A673 (cell line): Measurements from ENCODE around the gene RPIA. TPM values are rescaled to one million over a fixed set of nuclear protein-coding genes. Genes with fewer than 3 reads are reported as not detected.
"Not testable (repeated sequence)": the region's sequence is repeated elsewhere in the genome, so short reads cannot be mapped to it uniquely, and the experiment has no call there.

Experiments used
- BruUV-seq: library from RNA; stranded (reverse); fragments of 400-500 nt; replicated peaks from 2 replicates; lab custom pipeline; 2021; lab: Mats Ljungman, UMichigan
- CTCF ChIA-PET: fragments of 300-600 bp; sonication (Branson Sonifier 250); formaldehyde crosslinking; loops from one replicate; lab custom pipeline; 2022; ENCODE audit warnings: antibody characterized with exemption; lab: Charles Lee
- POLR2A ChIA-PET: fragments of 300-600 bp; sonication (Branson Sonifier 250); formaldehyde crosslinking; loops from one replicate; lab custom pipeline; 2022; ENCODE audit warnings: antibody characterized with exemption; ENCODE audit not compliant: low non-redundant PET; lab: Charles Lee
- DNase-seq: peaks from one replicate; pipeline ENCODE4 v3.0.0-alpha.2; 2015; ENCODE audit warnings: low spot score
- H3K27ac ChIP-seq: fragments of 200-600 bp; sonication (generic); 2 replicates; pipeline ENCODE4 v1.5.1; 2016; ENCODE audit warnings: mixed run types, low read depth, mild to moderate bottlenecking, mixed read lengths, antibody characterized with exemption, low read length; ENCODE audit not compliant: poor library complexity, severe bottlenecking
- H3K27me3 ChIP-seq: fragments of 200-600 bp; sonication (generic); replicated peaks from 2 replicates; pipeline ENCODE4 v1.6.1; 2017; ENCODE audit warnings: mixed run types, low read depth, mild to moderate bottlenecking, mixed read lengths, antibody characterized with exemption, low read length; ENCODE audit not compliant: insufficient read depth, poor library complexity
- H3K36me3 ChIP-seq: fragments of 200-600 bp; sonication (generic); 2 replicates; pipeline ENCODE4 v1.6.1; 2016; ENCODE audit warnings: mixed run types, mild to moderate bottlenecking, mixed read lengths, antibody characterized with exemption, low read length; ENCODE audit not compliant: insufficient read depth, poor library complexity, severe bottlenecking
- H3K4me1 ChIP-seq: fragments of 200-600 bp; sonication (generic); 2 replicates; pipeline ENCODE4 v1.6.1; 2017; ENCODE audit warnings: mixed run types, mild to moderate bottlenecking, mixed read lengths, antibody characterized with exemption, low read length; ENCODE audit not compliant: insufficient read depth, poor library complexity, severe bottlenecking
- H3K4me3 ChIP-seq: fragments of 200-600 bp; sonication (generic); 2 replicates; pipeline ENCODE4 v1.5.1; 2016; ENCODE audit warnings: low read depth, mixed run types, mild to moderate bottlenecking, mixed read lengths, low read length; ENCODE audit not compliant: poor library complexity, severe bottlenecking
- H3K9me3 ChIP-seq: fragments of 200-600 bp; sonication (generic); 2 replicates; pipeline ENCODE4 v1.6.1; 2016; ENCODE audit warnings: mixed run types, low read depth, mild to moderate bottlenecking, mixed read lengths, antibody characterized with exemption, low read length; ENCODE audit not compliant: poor library complexity, severe bottlenecking
- CTCF ChIP-seq: fragments of 300-800, 200-600 bp; sonication (generic); conservative IDR thresholded peaks from 2 replicates; pipeline ENCODE4 v1.5.1; 2017; ENCODE audit warnings: low read depth, mild to moderate bottlenecking, antibody characterized with exemption, low read length, moderate library complexity, mixed read lengths
- EZH2 ChIP-seq: fragments of 200-600 bp; sonication (generic); IDR thresholded peaks from 2 replicates; pipeline ENCODE4 v1.6.1; 2017; ENCODE audit warnings: borderline replicate concordance, low read depth, mild to moderate bottlenecking, mixed read lengths, antibody characterized with exemption, low read length; ENCODE audit not compliant: poor library complexity, severe bottlenecking
- intact Hi-C: fragments of 100-400 bp; cut with micrococcal nuclease; formaldehyde crosslinking; loops from one replicate; pipeline ENCODE4 v1.10.0; 2022; ENCODE audit not compliant: unreplicated experiment
- total RNA-seq: library from RNA; stranded (reverse); gene quantifications from 2 replicates; pipeline ENCODE4 v1.2.3, GENCODE V29; 2021

The RPIA gene
- total RNA-seq, 1 experiment from 2014 or later: 28.6 TPM

- POLR2A ChIA-PET: no interaction called here
- no peak for TF ChIP-seq CTCF
- H3K4me1 ChIP-seq: no peaks in the 10 kb centered on the region
- peaks cover 17% of the 10 kb centered on the region for H3K27me3 ChIP-seq
- no peaks in the 10 kb centered on the region for H3K36me3 ChIP-seq
- no peaks in the 10 kb centered on the region for H3K9me3 ChIP-seq
- peak overlapping the region; percentile 37 for H3K4me3 ChIP-seq
- intact Hi-C loops: no loop called here
- no peak overlapping the region for H3K27ac ChIP-seq
- CTCF ChIA-PET: no interaction called here
- BruUV-seq: no TSS peak
- peak; percentile 67 for DNase-seq
These were observed 73.8 kb downstream of the RPIA start for GRCh38 chr2:88765154-88765888.

GRCh38 chr2:88765889-88766481 is 74.5 kb downstream of the RPIA start:
- H3K9me3 ChIP-seq, POLR2A ChIA-PET, intact Hi-C loops, BruUV-seq, H3K27ac ChIP-seq, CTCF ChIA-PET, H3K36me3 ChIP-seq, H3K4me1 ChIP-seq, DNase-seq: not testable (repeated sequence)
- Histone ChIP-seq H3K4me3 (peak overlapping the region; percentile 37), H3K27me3 (peaks cover 17% of the 10 kb centered on the region)

GRCh38 chr2:88770016-88770415 is 78.5 kb downstream of the RPIA start:
- no peak for DNase-seq
- TF ChIP-seq EZH2 (no peak), CTCF (no peak)
- Histone ChIP-seq H3K4me1 (no peaks in the 10 kb centered on the region), H3K36me3 (no peaks in the 10 kb centered on the region), H3K27ac (no peak overlapping the region), H3K27me3 (peaks cover 13% of the 10 kb centered on the region), H3K9me3 (peaks cover 8% of the 10 kb centered on the region), H3K4me3 (no peak overlapping the region)
- intact Hi-C loops: no loop called here
- ChIA-PET CTCF (interaction anchor here (0.8 kb wide), 1 partner anchor 98 kb away, joined by 3 read pairs; no protein-coding TSS in a partner anchor), POLR2A (no interaction called here)
- no TSS peak for BruUV-seq

GRCh38 chr2:88773233-88774028 is 82.0 kb downstream of the RPIA start:
- H3K9me3 ChIP-seq, H3K36me3 ChIP-seq, CTCF ChIA-PET, BruUV-seq, H3K4me3 ChIP-seq, POLR2A ChIA-PET, H3K27me3 ChIP-seq, H3K27ac ChIP-seq, DNase-seq, intact Hi-C loops, H3K4me1 ChIP-seq: not testable (repeated sequence)

- CTCF ChIA-PET, POLR2A ChIA-PET, H3K27ac ChIP-seq, H3K4me3 ChIP-seq, H3K27me3 ChIP-seq, H3K4me1 ChIP-seq, H3K9me3 ChIP-seq, H3K36me3 ChIP-seq, DNase-seq, BruUV-seq, intact Hi-C loops: not testable (repeated sequence)
These were observed 97.7 kb downstream of the RPIA start for GRCh38 chr2:88789213-88789612.

- CTCF ChIA-PET, H3K36me3 ChIP-seq, intact Hi-C loops, H3K4me3 ChIP-seq, H3K4me1 ChIP-seq, H3K27ac ChIP-seq, DNase-seq, H3K9me3 ChIP-seq, H3K27me3 ChIP-seq, POLR2A ChIA-PET, BruUV-seq: not testable (repeated sequence)
These were observed 104.5 kb downstream of the RPIA start for GRCh38 chr2:88795932-88796331.
